ENCODE data around the gene LZTS2.
A peak's percentile ranks its signal among the peaks of the same experiment; 100 is the strongest.

Gene LZTS2

DNA sequence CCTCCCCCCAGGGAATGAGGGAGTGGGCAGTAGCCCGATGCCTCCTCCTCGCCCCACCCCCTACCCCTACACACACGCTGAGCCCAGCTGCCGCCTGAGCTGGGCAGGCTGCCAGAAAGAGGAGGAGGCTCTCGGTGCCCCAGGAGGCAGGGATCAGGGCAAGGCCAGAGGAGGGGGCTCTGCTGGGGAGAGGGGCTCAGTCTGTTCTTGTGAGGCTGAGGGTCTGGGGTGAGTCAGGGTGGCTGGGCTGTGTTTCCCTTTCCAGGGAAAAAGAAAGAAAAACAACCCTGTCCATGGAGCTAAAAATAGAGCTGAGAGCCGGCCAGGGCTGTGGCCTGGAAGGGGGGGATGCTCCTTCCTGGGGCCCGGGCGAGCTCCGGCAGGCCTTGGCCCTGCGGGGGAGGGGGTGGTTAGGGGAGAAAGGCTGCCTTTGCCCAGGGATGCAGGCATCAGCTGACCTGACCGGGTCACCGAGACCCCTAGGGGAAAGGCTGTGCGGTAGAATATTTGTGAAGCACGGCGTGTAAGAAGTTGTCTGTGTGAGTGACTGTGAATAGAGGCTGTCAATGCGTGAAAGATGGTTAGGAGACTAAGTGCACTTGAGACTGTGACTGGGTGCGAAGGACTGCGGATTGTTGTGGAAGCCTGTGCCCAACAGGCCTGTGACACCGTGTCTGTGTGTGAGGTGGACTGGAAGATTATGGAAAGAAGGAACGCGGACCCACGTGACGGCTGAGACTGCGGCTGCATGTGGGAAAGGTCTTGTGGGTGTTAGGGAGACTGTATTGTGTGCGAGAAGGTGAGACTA is 1.2 kb upstream of the LZTS2 start:
- no peak for DNase-seq (ENCODE audit: low read depth)

DNA sequence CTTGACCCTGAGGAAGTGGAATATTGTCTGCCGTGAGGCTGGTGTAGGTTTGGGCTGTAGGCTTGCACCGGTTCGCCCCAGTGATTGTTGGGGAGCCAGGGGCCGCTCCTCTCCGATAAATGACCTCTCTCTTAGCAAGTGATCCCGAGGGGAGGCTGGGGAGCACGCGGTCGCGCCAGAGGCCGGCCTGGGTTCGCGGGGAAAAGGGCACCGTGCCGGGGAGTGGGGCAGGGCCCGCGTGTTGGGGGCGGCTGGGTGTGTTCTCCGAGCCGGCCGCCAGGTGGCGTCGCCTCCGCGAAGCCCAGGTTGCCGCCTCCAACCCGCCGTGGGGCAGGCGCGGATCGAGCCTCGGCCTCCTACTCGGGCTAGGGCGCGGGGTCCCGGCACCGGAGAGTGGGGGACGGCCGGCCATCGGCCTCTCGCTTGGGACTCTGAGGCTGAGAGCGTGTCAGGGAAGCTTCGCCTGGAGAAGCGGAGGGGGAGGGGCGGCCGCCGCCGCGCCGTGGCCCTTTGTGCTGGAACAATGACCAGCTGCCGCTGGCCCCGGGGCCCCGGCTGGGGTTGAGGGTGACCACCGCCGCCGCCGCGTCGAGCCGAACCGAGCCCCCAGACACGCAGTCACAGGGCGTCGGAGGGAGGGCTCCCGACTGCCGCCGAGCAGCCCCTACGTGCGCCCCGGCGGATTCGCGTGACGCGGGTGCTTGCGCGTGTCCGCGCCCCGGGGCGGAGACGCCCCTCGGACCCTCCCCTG is 442 bp upstream of the LZTS2 start:
- peak; percentile 66 for DNase-seq (ENCODE audit: low read depth)

GRCh38 chr10:101000127-101000914 is 713 bp downstream of the LZTS2 start:
- no peak for DNase-seq (ENCODE audit: low read depth)

GRCh38 chr10:101000915-101001658 is 1.5 kb downstream of the LZTS2 start:
- DNase-seq (ENCODE audit: low read depth) = no peak

- DNase-seq (ENCODE audit: low read depth) = no peak
Observed at GRCh38 chr10:101001659-101002035, 2.0 kb downstream of the LZTS2 start.

- no peak for DNase-seq (ENCODE audit: low read depth)
Observed at GRCh38 chr10:101002456-101002855, 2.8 kb downstream of the LZTS2 start.

GRCh38 chr10:101003639-101004206 is 4.1 kb downstream of the LZTS2 start:
- no peak for DNase-seq (ENCODE audit: low read depth)

GRCh38 chr10:101005361-101005760 is 5.8 kb downstream of the LZTS2 start:
- DNase-seq (ENCODE audit: low read depth) = no peak

DNA sequence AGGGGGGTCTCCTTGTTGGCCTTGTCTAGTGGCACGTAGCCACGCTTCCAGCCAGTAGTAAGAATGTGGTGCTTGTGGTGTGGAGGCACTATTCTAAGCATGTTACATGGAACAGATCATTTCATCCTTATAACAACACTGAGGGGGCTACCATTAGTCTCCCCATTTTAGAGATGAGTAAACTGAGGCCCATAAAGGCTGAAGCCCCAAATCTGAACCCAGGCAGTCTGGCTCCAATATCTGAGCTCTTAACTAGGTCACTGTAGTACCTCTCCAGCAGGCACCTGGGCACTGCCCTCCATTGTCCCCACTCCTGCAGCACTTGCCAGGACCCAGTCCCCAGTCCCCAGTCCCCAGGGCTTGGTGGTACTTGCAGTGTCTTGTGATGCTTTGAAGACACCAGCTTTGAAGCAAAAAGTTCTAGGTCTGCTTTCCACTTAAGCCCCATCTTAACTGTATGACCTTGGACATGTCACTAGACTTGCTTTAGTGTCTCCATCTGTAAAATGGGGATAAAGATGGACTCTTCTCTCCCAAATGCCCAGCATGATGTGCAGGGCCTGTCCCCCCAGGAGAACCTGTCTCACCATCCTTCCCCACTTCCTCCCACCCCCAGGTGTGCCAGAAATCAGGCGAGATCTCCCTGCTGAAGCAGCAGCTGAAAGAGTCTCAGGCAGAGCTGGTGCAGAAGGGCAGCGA is 6.4 kb downstream of the LZTS2 start:
- DNase-seq (ENCODE audit: low read depth) = no peak

GRCh38 chr10:101006593-101007098 is 7.0 kb downstream of the LZTS2 start:
- no peak for DNase-seq (ENCODE audit: low read depth)

DNA sequence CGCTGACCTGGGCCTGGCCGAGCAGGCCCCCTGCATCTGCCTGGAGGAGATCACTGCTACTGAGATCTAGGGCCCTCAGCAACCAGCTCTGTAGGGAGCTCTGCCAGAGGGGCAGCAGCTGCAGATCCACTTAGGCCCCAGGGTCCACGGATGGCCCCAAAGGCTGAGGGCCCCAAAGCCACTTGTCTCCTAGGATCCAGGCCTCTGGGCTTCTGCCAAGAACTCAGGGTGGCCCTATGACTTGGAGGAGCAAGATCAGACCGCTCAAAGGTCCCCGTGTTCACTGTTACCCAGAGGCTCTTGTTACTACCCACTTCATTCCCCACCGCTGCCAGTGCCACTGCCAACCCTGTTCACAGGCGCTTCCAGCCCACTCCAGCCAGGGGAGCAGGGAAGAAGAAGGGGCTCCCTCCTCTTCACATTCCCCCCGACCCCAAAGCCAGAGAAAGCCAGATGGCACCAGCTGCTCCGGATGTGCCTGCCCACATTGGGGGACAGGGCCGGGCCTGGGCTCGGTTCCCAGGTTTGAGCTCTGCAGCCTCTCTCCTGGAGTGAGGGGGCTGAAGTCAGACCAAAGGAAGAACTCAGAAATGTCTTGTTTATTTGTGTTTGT is 7.6 kb downstream of the LZTS2 start:
- DNase-seq (ENCODE audit: low read depth) = no peak

DNA sequence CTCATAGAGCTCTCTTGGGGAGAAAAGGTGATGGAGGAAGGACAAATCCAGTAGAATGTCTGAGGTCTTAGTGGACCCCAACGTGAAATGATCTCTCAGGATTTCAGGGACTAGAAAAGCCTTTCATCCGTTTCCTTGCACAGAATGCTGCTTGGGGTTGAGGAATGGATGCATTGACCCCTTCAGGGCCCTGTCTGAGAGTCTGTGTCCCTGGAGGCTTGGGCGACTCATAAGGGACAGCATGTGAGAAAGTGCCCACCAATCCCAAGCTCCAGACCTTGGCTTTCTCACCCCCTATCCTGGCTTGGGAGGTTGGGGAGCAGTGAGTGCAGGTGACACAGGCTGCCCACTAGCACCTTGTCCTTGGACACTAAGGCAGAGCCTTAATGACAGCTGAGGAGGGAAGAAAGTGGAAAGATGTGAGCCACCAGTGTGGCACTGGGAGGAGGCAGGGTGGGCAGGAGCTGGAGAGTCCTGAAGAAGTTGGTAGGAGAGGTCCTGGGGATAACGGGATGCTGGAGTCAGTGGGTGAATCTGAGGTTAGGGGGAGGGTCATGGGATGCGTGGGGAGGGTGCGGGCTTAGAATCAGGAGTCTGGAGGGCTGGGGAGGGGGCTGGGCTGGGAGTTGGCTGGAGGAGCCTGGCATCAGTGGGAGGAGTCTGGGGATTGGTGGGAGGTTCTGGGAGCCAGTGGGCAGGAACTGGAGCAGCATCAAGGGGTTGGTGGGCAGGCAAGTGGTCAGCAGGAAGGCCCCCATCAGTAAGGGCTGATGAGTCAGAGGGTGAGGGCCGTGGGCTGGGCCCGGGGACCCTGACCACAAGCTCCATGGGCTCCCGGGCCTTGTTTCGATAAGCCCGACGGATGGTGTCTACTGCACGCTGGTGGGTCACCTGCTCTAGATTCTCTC is 8.6 kb downstream of the LZTS2 start:
- DNase-seq (ENCODE audit: low read depth) = no peak

- no peak for DNase-seq (ENCODE audit: low read depth)
Observed at GRCh38 chr10:101008823-101009423, 9.3 kb downstream of the LZTS2 start.

DNA sequence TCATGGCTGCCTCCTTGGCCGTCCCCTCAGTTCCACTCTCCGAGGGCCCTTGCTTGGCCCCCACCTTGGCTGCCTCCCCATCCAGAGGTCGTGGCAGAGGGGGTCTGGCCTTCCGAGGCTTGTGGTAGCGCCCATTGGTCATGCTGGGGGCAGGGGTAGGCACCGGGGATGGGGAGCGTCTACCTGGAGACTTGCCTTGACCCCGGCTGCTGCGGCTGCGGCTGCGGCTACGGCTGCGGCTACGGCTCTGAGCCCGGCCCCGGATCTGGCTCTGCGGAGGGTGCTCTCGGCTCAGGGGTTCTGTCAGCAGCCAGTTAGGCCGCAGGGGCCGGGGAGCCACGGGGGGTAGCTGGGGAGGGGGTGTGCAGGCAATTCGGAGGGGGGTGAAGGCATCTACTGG is 10.7 kb downstream of the LZTS2 start:
- DNase-seq (ENCODE audit: low read depth) = no peak

GRCh38 chr10:101011517-101012423 is 12.2 kb downstream of the LZTS2 start:
- DNase-seq (ENCODE audit: low read depth) = no peak

DNA sequence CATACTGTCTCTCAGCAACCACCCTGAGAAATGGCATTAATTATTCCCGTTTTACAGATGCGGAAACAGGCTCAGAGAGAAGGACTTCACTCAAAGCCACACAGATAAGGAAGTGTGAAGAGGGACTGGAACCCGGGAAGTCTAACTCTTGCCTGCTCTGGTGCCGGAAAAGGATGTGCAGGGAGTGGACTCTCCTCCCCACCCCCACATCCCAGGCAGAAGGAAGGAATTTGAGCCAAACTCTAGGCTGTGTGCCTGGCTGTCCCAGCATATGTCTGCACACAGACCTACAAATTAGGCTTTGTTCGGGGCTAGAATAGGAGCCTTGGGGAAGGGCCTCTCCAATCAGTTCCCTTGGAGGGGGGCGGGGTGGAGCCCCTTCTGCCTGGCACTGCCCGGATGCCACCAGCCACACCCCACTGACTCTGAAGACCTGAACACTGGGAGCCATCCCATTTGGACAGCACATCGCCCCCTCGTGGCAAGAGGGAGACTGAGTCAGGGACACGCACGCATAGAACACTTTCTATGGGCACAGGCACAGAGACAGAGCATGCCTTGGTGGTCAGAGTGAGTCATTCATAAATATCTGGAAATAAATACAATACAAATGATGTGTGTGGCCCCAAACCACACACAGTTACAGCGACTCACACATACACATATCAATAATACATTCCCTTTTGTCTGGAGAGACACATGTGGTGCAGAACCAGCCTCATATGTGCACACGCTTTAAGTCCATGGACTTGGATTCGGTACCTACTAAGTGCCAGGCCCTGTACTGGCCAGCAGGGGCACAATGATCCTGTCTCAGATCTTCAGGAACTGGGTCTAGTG is 13.1 kb downstream of the LZTS2 start:
- peak; percentile 70 for DNase-seq (ENCODE audit: low read depth)

DNA sequence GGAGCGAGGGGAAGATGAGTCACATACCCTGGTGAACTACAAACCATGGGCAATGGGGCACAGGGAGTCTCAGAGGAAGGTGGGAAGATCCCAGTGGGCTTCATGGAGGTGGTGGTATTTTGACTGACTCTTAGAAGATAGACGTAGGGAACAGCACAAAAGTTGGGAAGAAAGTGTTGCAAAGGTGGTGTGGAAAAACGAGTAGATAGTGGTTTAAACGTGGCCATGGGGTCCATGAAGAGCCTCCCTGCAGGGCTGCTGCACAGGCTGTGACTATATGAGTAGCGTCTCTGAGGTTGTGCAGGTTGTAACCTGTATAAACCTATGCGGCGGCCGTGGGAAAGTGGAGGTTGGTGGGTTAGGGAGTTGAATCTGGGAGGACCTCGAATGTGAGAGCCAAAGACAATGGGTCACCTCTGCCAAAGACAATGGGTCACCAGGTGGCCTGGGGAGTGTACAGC is 13.8 kb downstream of the LZTS2 start:
- no peak for DNase-seq (ENCODE audit: low read depth)
